Measurements from ENCODE around the gene XRCC4.

DNA sequence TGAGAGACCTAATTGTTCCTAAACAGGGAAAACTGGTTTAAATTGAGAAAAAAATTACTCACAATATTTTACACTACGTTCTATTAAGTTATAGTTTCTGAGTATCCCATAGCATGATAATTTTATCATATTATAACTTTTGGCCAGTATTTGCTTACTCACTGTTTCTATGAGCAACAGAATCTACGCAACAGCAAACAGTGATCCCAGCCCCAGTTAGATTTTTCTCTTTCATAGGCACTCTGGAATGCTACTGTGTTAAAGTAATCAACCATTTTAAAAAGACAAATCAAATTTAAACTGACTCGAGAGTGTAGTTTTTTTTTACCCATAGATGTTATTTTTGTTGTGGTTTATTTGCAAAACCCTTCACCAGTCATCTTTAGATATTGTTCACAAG is 107.2 kb downstream of the XRCC4 start:
- TF ChIP-seq ARNT (IDR thresholded peaks at IDR 0.05) (no peak), FOXM1 (IDR thresholded peaks at IDR 0.05; ENCODE audit: borderline replicate concordance) (no peak), BHLHE40 (IDR thresholded peaks at IDR 0.05; ENCODE audit: borderline replicate concordance) (no peak), ELF4 (IDR thresholded peaks at IDR 0.05) (no peak), SUZ12 (IDR thresholded peaks at IDR 0.05) (no peak), CTBP1 (IDR thresholded peaks at IDR 0.05; ENCODE audit: borderline replicate concordance) (no peak)
